ENCODE data around the gene PEX11G. TPM values are rescaled to one million over a fixed set of nuclear protein-coding genes. Genes with fewer than 3 reads are reported as not detected.

Gene PEX11G
- polyA plus RNA-seq, 2 of the 4 experiments (the other 2 are of a cell fraction): 1.3 to 1.9 TPM

GRCh38 chr19:7522923-7523667 is 34.3 kb upstream of the PEX11G start:
- 5% methylated on average over 20 of the region's 23 CpGs for WGBS (ENCODE audit: missing lambda C conversion rate)
- H3K4me2 ChIP-seq: peak overlapping the region; percentile 99
- POLR2A ChIA-PET: interaction anchor here (1.0 to 2.5 kb wide), 3 partner anchors 10 to 380 kb away, joined by 3 to 11 read pairs (median 10); partner anchors contain the start of gene MAP2K7
- DNase-seq (ENCODE audit: low read depth in 1 of 2, low spot score in 1 of 2): no peak
- no peak; a peak in 1 of 6 replicates for ATAC-seq
- peak overlapping the region; percentile 81 for H3K4me3 ChIP-seq
- CTCF ChIA-PET: interaction anchor here (1.1 to 1.2 kb wide), 2 partner anchors 165 to 167 kb away, joined by 3 to 4 read pairs; no protein-coding TSS in a partner anchor
- FAIRE-seq: no peak
- peak overlapping the region; percentile 68 to 94; a peak in 5 of 6 replicates for H3K27ac ChIP-seq
- H3K4me1 ChIP-seq: peaks cover 9% of the 10 kb centered on the region; the same call in 1 of the 3 replicates
- TF ChIP-seq TFCP2L1 (CRISPR knock-in tag; IDR thresholded peaks at IDR 0.05): no peak
- TF ChIP-seq KDM5A (IDR thresholded peaks at IDR 0.05): peak; percentile 8
- no peaks in the 10 kb centered on the region for H3K9me3 ChIP-seq

- Histone ChIP-seq H3K4me1 (peaks cover 9% of the 10 kb centered on the region; the same call in 1 of the 3 replicates), H3K4me2 (peak within 1 kb of the TSS; percentile 99), H3K27ac (peak within 1 kb of the TSS; percentile 77 to 94), H3K9me3 (no peaks in the 10 kb centered on the region), H3K4me3 (peak within 1 kb of the TSS; percentile 81)
- ATAC-seq (peak; percentile 80 to 87), DNase-seq (ENCODE audit: low read depth in 1 of 2, low spot score in 1 of 2) (peak; percentile 95 to 99), FAIRE-seq (no peak)
- 3% methylated on average over 12 of the region's 65 CpGs for WGBS (ENCODE audit: missing lambda C conversion rate)
- POLR2A ChIA-PET: interaction anchor here (1.0 to 2.5 kb wide), 3 partner anchors 11 to 381 kb away, joined by 3 to 11 read pairs (median 10); partner anchors contain the start of gene MAP2K7
- CTCF ChIA-PET: interaction anchor here (0.7 to 1.7 kb wide), 4 partner anchors 12 to 167 kb away, joined by 3 to 5 read pairs (median 4); no protein-coding TSS in a partner anchor
- TF ChIP-seq CHD2 (IDR thresholded peaks at IDR 0.05; ENCODE audit: low read length, partially characterized antibody) (peak; percentile 42), MAX (IDR thresholded peaks at IDR 0.05) (peak; percentile 77), SMC3 (IDR thresholded peaks at IDR 0.05) (0 out of 3 replicates have a peak, but pooled peaks have one; percentile 9), ATOH8 (CRISPR knock-in tag; IDR thresholded peaks at IDR 0.05; ENCODE audit: low read depth) (peak; percentile 48; the same call in 1 of the 2 replicates), BCL3 (IDR thresholded peaks at IDR 0.05) (no peak), HEYL (CRISPR knock-in tag; IDR thresholded peaks at IDR 0.05) (no peak), KDM5A (IDR thresholded peaks at IDR 0.05) (peak; percentile 77), FOSB (CRISPR knock-in tag; IDR thresholded peaks at IDR 0.05) (no peak), USF2 (IDR thresholded peaks at IDR 0.05) (peak; percentile 100), FOXS1 (CRISPR knock-in tag; IDR thresholded peaks at IDR 0.05) (no peak), TP53 (CRISPR knock-in tag; IDR thresholded peaks at IDR 0.05) (0 out of 2 replicates have a peak, but pooled peaks have one; percentile 30), POLR2A (IDR thresholded peaks at IDR 0.05; ENCODE audit: low read length) (peak; percentile 34; the same call in 1 of the 2 replicates), HOXB5 (CRISPR knock-in tag; IDR thresholded peaks at IDR 0.05) (0 out of 2 replicates have a peak, but pooled peaks have one; percentile 36), BHLHE40 (IDR thresholded peaks at IDR 0.05; ENCODE audit: low read depth, low read length) (peak; percentile 49; the same call in 1 of the 2 replicates), HDAC2 (IDR thresholded peaks at IDR 0.05) (no peak), JUN (IDR thresholded peaks at IDR 0.05) (peak; percentile 27 to 45; a peak in 1 of 5 replicates), TFCP2L1 (CRISPR knock-in tag; IDR thresholded peaks at IDR 0.05) (no peak), E2F6 (IDR thresholded peaks at IDR 0.05; ENCODE audit: borderline replicate concordance, low read depth) (0 out of 2 replicates have a peak, but pooled peaks have one; percentile 37), FOSL2 (IDR thresholded peaks at IDR 0.05) (no peak), FOSL2 (CRISPR knock-in tag; IDR thresholded peaks at IDR 0.05) (peak; percentile 58), ZSCAN20 (CRISPR knock-in tag; IDR thresholded peaks at IDR 0.05) (no peak), JUNB (IDR thresholded peaks at IDR 0.05) (no peak)
Measured at GRCh38 chr19:7522072-7522922, 33.5 kb upstream of the PEX11G start, which contains the start of gene MCOLN1. Gene MCOLN1 (plus strand): TSS chr19:7522624. CDS start chr19:7522751, 127 bp downstream.
